Spleen (tissue), 7 donors: ENCODE data around the gene RBBP4.

Experiments used
- POLR2A ChIP-seq, 3 donors: fragments of 450-650 bp; IDR thresholded peaks; one replicate each; pipeline ENCODE4 v1.5.1; 2017; ENCODE audit warnings: antibody characterized with exemption in 3 of 3, mild to moderate bottlenecking in 1 of 3
- POLR2AphosphoS5 ChIP-seq, 3 donors: sonication (generic); formaldehyde crosslinking; IDR thresholded peaks; one replicate each; pipeline ENCODE4 v1.5.1; 2017; ENCODE audit warnings: antibody characterized with exemption in 3 of 3
- TF ChIP-seq, protein P1 (sequence below), 11 experiments: fragments of 200-600 bp in 7 of 11; fragments of 450-650 bp in 4 of 11; sonication (generic) in 4 of 11; IDR thresholded peaks in 8 of 11; conservative IDR thresholded peaks in 3 of 11; 1 replicate in 7 of 11; 2 replicates in 4 of 11; pipeline versions ENCODE4 v1.4.0 to v1.8.0; 2016 to 2021; ENCODE audit warnings: antibody characterized with exemption in 11 of 11, inconsistent platforms in 4 of 11, mild to moderate bottlenecking in 1 of 11
- donor health status: DM: no; HTN: no; CAD: no; lungs with moderate emphysema.
- donor health status: DM: no; HTN: no; CAD: no.
- donor health status: DM: no; HTN: no; CAD: no.

DNA sequence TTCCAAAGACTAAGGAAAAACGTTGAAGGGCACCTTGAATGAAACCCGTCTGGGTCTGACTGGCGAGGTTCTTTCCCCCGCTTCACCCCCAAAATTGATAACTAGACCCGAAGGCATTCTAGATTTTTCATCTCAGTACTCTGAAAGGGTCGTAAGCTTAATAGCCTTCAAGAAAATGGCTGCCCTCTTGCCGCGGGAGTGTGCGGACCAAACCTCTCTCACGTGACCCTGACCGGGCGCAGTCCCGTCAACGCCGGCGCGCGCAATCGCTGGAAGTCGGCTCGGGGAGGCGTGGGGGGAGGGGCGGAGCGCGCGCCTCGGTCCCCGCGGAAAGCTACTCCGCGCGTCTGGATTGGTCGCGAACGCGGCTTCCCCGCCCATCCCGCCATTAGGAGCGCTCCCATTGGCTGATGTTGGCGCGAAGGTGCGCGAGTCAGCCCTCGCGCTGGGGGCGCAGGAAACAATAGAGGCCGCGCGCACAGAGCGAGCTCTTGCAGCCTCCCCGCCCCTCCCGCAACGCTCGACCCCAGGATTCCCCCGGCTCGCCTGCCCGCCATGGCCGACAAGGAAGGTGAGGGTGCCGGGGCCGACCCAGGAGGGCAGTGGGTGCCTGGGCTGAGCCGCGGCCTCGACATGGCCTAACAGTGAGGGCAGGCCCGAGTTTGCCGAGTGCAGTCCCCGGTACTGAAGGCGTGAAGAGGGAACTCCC is at the start of gene RBBP4:
- TF ChIP-seq, protein P1, sequence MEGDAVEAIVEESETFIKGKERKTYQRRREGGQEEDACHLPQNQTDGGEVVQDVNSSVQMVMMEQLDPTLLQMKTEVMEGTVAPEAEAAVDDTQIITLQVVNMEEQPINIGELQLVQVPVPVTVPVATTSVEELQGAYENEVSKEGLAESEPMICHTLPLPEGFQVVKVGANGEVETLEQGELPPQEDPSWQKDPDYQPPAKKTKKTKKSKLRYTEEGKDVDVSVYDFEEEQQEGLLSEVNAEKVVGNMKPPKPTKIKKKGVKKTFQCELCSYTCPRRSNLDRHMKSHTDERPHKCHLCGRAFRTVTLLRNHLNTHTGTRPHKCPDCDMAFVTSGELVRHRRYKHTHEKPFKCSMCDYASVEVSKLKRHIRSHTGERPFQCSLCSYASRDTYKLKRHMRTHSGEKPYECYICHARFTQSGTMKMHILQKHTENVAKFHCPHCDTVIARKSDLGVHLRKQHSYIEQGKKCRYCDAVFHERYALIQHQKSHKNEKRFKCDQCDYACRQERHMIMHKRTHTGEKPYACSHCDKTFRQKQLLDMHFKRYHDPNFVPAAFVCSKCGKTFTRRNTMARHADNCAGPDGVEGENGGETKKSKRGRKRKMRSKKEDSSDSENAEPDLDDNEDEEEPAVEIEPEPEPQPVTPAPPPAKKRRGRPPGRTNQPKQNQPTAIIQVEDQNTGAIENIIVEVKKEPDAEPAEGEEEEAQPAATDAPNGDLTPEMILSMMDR (IDR thresholded peaks at IDR 0.05 in 8 of 11, conservative IDR thresholded peaks at IDR 0.05 in 3 of 11) = peak in 3 of 11 experiments; percentile 18 to 51 (median 27)
- TF ChIP-seq POLR2AphosphoS5 (IDR thresholded peaks at IDR 0.05) (peak; percentile 89 to 97 (median 96)), POLR2A (IDR thresholded peaks at IDR 0.05) (peak in 2 of 3 donors; percentile 30 to 62)
